A375 (cell line): ENCODE data around the gene GPC1. TPM values are rescaled to one million over a fixed set of nuclear protein-coding genes. Genes with fewer than 3 reads are reported as not detected.

Experiments used
- small RNA-seq: library from RNA; depleted of rRNA; stranded (forward); fragments of <200 nt; gene quantifications from one replicate; pipeline ENCODE3, GENCODE V24; 2014
- total RNA-seq: library from RNA; depleted of rRNA; stranded (reverse); fragments of >200 nt; shearing (Covaris generic); gene quantifications from 2 replicates; pipeline ENCODE4 v1.2.3, GENCODE V29; 2014; rRNA removed

Gene GPC1, protein sequence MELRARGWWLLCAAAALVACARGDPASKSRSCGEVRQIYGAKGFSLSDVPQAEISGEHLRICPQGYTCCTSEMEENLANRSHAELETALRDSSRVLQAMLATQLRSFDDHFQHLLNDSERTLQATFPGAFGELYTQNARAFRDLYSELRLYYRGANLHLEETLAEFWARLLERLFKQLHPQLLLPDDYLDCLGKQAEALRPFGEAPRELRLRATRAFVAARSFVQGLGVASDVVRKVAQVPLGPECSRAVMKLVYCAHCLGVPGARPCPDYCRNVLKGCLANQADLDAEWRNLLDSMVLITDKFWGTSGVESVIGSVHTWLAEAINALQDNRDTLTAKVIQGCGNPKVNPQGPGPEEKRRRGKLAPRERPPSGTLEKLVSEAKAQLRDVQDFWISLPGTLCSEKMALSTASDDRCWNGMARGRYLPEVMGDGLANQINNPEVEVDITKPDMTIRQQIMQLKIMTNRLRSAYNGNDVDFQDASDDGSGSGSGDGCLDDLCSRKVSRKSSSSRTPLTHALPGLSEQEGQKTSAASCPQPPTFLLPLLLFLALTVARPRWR
- 20.5 and 27.2 TPM in 2 replicates for total RNA-seq

DNA sequence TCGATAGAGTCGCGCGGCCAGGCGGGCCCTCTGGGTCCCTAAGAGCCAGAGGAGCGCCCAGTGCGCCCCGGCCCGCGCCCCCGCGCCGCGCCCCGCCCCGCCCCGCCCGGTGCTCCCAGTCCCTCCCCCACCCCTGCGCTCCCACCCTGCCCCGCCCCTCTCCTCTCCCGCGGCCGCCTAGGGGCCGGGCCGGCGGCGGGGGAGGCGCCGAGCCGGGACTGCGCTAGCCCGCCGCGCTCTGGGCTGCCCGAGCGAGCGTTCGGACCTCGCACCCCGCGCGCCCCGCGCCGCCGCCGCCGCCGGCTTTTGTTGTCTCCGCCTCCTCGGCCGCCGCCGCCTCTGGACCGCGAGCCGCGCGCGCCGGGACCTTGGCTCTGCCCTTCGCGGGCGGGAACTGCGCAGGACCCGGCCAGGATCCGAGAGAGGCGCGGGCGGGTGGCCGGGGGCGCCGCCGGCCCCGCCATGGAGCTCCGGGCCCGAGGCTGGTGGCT, at the start of gene GPC1:
GPC1 (plus strand) TSS at position 207 of the 491 bp plus-strand sequence; CDS start at position 463, 256 bp downstream.

Small RNA genes lying within 50 kb of the gene (small RNA-seq; reads per million reads assigned to genes)
- 0.17 reads per million for gene MIR149

Other genes with a start within 250 kb of the GPC1 start
- gene ANKMY1, start 122.3 kb downstream of the GPC1 start, total RNA-seq: 8.8 and 11.7 TPM in 2 replicates
- 5.9 and 6.7 TPM in 2 replicates for gene DUSP28, start 124.7 kb downstream of the GPC1 start, total RNA-seq
- 9.3 and 19.0 TPM in 2 replicates for gene RNPEPL1, start 132.8 kb downstream of the GPC1 start, total RNA-seq
- gene CAPN10, start 151.1 kb downstream of the GPC1 start, total RNA-seq: 22.7 and 28.2 TPM in 2 replicates
- gene GPR35, start 189.8 kb downstream of the GPC1 start, total RNA-seq: 0.16 and 0.19 TPM in 2 replicates
- not detected in 2 replicates for gene AQP12B, start 247.2 kb downstream of the GPC1 start, total RNA-seq